GM13976 (cell line): ENCODE measurements around the gene UBE2S.
"Not testable (repeated sequence)": the region's sequence is repeated elsewhere in the genome, so short reads cannot be mapped to it uniquely, and the experiment has no call there.

Experiments used
- DNase-seq: peaks from one replicate; pipeline ENCODE4 v3.0.0; 2012; ENCODE audit warnings: low spot score
- in situ Hi-C: fragments of 300-500 bp; cut with MboI; formaldehyde crosslinking; loops from one replicate; pipeline ENCODE4 v1.12.0; 2022; ENCODE audit warnings: low sequenced_read_pairs, mixed read lengths, inconsistent platforms; ENCODE audit not compliant: unreplicated experiment
- TF ChIP-seq, protein P1 (sequence below): IDR thresholded peaks from 2 replicates; pipeline ENCODE4 v1.5.1; 2012; ENCODE audit warnings: borderline replicate concordance, mild to moderate bottlenecking; ENCODE audit not compliant: insufficient read depth; ENCODE audit errors: extremely low read depth, missing control alignments, control extremely low read depth

The UBE2S gene

GRCh38 chr19:55432241-55432959 lies 24.8 kb upstream of the UBE2S start:
- TF ChIP-seq, protein P1, sequence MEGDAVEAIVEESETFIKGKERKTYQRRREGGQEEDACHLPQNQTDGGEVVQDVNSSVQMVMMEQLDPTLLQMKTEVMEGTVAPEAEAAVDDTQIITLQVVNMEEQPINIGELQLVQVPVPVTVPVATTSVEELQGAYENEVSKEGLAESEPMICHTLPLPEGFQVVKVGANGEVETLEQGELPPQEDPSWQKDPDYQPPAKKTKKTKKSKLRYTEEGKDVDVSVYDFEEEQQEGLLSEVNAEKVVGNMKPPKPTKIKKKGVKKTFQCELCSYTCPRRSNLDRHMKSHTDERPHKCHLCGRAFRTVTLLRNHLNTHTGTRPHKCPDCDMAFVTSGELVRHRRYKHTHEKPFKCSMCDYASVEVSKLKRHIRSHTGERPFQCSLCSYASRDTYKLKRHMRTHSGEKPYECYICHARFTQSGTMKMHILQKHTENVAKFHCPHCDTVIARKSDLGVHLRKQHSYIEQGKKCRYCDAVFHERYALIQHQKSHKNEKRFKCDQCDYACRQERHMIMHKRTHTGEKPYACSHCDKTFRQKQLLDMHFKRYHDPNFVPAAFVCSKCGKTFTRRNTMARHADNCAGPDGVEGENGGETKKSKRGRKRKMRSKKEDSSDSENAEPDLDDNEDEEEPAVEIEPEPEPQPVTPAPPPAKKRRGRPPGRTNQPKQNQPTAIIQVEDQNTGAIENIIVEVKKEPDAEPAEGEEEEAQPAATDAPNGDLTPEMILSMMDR, result no peak
- in situ Hi-C loops, result no loop called here
- no peak for DNase-seq

GRCh38 chr19:55431183-55431582 lies 23.6 kb upstream of the UBE2S start:
- DNase-seq, result no peak
- in situ Hi-C loops, result no loop called here
- TF ChIP-seq, protein P1, result no peak

DNA sequence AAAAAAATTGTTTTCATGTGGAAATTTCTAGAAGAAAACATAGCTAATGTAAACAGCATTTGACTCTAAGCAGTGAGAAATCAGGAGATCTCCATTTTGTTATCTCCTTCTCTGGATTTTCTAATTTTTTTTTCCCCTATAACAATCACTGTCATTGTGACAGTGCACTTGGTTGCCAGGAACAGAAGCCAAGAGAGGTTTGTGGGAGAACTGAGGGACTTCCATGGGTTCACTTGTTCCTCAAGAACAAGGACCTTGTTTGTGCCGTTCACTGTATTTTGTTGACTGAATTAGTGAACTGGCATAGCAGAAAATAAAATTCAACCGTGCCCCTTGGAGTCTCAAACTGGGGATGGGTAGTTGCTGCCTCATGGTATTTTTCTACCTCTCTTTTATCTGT lies 18.5 kb upstream of the UBE2S start:
- TF ChIP-seq, protein P1, result no peak
- no peak for DNase-seq
- in situ Hi-C loops, result no loop called here

GRCh38 chr19:55424518-55424917 lies 16.9 kb upstream of the UBE2S start:
- TF ChIP-seq, protein P1, result no peak
- no peak for DNase-seq
- in situ Hi-C loops, result no loop called here

- in situ Hi-C loops, result no loop called here
- TF ChIP-seq, protein P1, result no peak
- no peak for DNase-seq
Observed at GRCh38 chr19:55423225-55424005, 15.8 kb upstream of the UBE2S start.

DNA sequence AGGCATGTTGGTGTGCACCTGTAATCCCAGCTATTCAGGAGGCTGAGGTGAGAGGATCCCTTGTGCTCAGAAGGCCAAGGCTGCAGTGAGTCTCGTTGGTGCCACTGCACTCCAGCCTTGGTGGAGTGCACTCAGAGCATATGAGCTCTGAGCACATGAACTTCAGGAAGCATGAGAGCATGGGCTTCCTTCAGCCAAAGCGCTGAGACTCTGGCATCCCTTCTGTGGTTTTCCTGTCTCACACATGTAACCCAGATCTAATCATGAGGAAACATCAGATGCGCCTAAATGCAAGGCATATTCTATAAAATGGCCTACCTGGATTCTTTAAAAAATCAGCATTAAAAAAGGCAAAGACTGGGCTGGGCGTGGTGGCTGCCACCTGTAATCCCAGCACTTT lies 13.7 kb upstream of the UBE2S start:
- in situ Hi-C loops, DNase-seq: not testable (repeated sequence)

GRCh38 chr19:55419624-55420236 lies 12.1 kb upstream of the UBE2S start:
- TF ChIP-seq, protein P1, result no peak
- in situ Hi-C loops, result no loop called here
- no peak for DNase-seq
